Fibroblast of lung (primary cell): ENCODE measurements around the gene ZDHHC4.

Experiments used
- CTCF ChIP-seq, 2 donors: IDR thresholded peaks in 1 of 2; conservative IDR thresholded peaks in 1 of 2; 1 replicate in 1 of 2; 2 replicates in 1 of 2; pipeline ENCODE4 v1.5.1; 2011 to 2012; ENCODE audit warnings: low read length in 2 of 2, control low read depth in 1 of 2, inconsistent platforms in 1 of 2, low read depth in 1 of 2, mild to moderate bottlenecking in 1 of 2
- EZH2 ChIP-seq: IDR thresholded peaks from 2 replicates; pipeline ENCODE4 v1.5.1; 2012; ENCODE audit warnings: low read length, control low read depth, mild to moderate bottlenecking; ENCODE audit errors: missing control alignments

GRCh38 chr7:6529643-6530042 is 47.6 kb upstream of the ZDHHC4 start:
- TF ChIP-seq CTCF (conservative IDR thresholded peaks at IDR 0.05 in 1 of 2, IDR thresholded peaks at IDR 0.05 in 1 of 2; ENCODE audit: low read depth in 1 of 2, low read length in 2 of 2) = no peak
- TF ChIP-seq EZH2 = no peak
